IMR-90 (cell line): Measurements from ENCODE around the gene RNF17. TPM values are rescaled to one million over a fixed set of nuclear protein-coding genes. Genes with fewer than 3 reads are reported as not detected.

Experiments
- ATAC-seq: fragments of 200-7000 bp; cut with Tn5 transposase; 2 replicates; pipeline ENCODE4 v1.9.1; 2020; ENCODE audit warnings: low read depth, mild to moderate bottlenecking, moderate library complexity
- BruUV-seq: library from RNA; stranded (reverse); fragments of 400-500 nt; replicated peaks from 2 replicates; lab custom pipeline; 2021; lab: Mats Ljungman, UMichigan
- CTCF ChIA-PET: fragments of 300-600 bp; formaldehyde crosslinking; extraction: SDS; loops from one replicate; lab custom pipeline; 2021; ENCODE audit warnings: antibody characterized with exemption; lab: Yijun Ruan, JAX
- POLR2A ChIA-PET: fragments of 300-600 bp; sonication (Branson Sonifier 250); formaldehyde crosslinking; loops from one replicate; lab custom pipeline; 2022; ENCODE audit warnings: antibody characterized with exemption; ENCODE audit not compliant: unreplicated experiment; lab: Charles Lee
- DNase-seq: peaks from one replicate; pipeline ENCODE4 v3.0.0; 2013
- H2AFZ ChIP-seq: replicated peaks from 2 replicates; pipeline ENCODE3; 2013; ENCODE audit warnings: low read length, mild to moderate bottlenecking; ENCODE audit not compliant: poor library complexity
- H2AK5ac ChIP-seq: 2 replicates; pipeline ENCODE4 v1.6.1; 2013; ENCODE audit warnings: low read depth, low read length, inconsistent platforms
- H2AK9ac ChIP-seq: replicated peaks from 2 replicates; pipeline ENCODE3; 2013; ENCODE audit warnings: mild to moderate bottlenecking, low read depth, low read length, moderate library complexity; ENCODE audit not compliant: poor library complexity
- H2BK120ac ChIP-seq: 2 replicates; pipeline ENCODE4 v1.6.1; 2013; ENCODE audit warnings: low read depth, low read length, inconsistent platforms
- H2BK15ac ChIP-seq: 3 replicates; pipeline ENCODE4 v1.6.1; 2013; ENCODE audit warnings: low read depth, low read length, inconsistent platforms
- H2BK20ac ChIP-seq: 2 replicates; pipeline ENCODE4 v1.6.1; 2013; ENCODE audit warnings: low read depth, mild to moderate bottlenecking, inconsistent platforms, low read length, moderate library complexity
- H2BK5ac ChIP-seq: 2 replicates; pipeline ENCODE4 v1.6.1; 2013; ENCODE audit warnings: mild to moderate bottlenecking, low read depth, low read length, inconsistent platforms; ENCODE audit not compliant: poor library complexity, severe bottlenecking
- H3K14ac ChIP-seq: replicated peaks from 2 replicates; pipeline ENCODE4 v1.6.1; 2013; ENCODE audit warnings: low read depth, low read length, inconsistent platforms
- H3K18ac ChIP-seq: 2 replicates; pipeline ENCODE4 v1.6.1; 2013; ENCODE audit warnings: low read depth, low read length, control low read depth
- H3K23ac ChIP-seq: 2 replicates; pipeline ENCODE4 v1.6.1; 2013; ENCODE audit warnings: low read depth, low read length, inconsistent platforms
- H3K27ac ChIP-seq: 2 replicates; pipeline ENCODE4 v1.5.1; 2013; ENCODE audit warnings: mild to moderate bottlenecking, control low read depth, low read length; ENCODE audit not compliant: insufficient read depth
- H3K27me3 ChIP-seq: 2 replicates; pipeline ENCODE4 v1.6.1; 2013; ENCODE audit warnings: low read length; ENCODE audit not compliant: control insufficient read depth, insufficient read depth
- H3K36me3 ChIP-seq: 2 replicates; pipeline ENCODE4 v1.6.1; 2013; ENCODE audit warnings: low read length, mixed read lengths; ENCODE audit not compliant: control insufficient read depth, insufficient read depth
- H3K4ac ChIP-seq: 2 replicates; pipeline ENCODE4 v1.6.1; 2013; ENCODE audit warnings: low read depth, low read length, inconsistent platforms
- H3K4me1 ChIP-seq: 2 replicates; pipeline ENCODE4 v1.6.1; 2013; ENCODE audit warnings: low read length, mixed read lengths; ENCODE audit not compliant: control insufficient read depth, insufficient read depth
- H3K4me2 ChIP-seq: 2 replicates; pipeline ENCODE4 v1.6.1; 2013; ENCODE audit warnings: low read depth, mild to moderate bottlenecking, control low read depth, low read length, moderate library complexity
- H3K4me3 ChIP-seq: 2 replicates; pipeline ENCODE4 v1.5.1; 2013; ENCODE audit warnings: low read depth, mild to moderate bottlenecking, control low read depth, low read length, moderate library complexity; ENCODE audit not compliant: insufficient read depth
- H3K56ac ChIP-seq: 2 replicates; pipeline ENCODE4 v1.6.1; 2013; ENCODE audit warnings: low read length, inconsistent platforms; ENCODE audit not compliant: insufficient read depth; ENCODE audit errors: extremely low read depth
- H3K79me1 ChIP-seq, 2 experiments: 2 replicates each; pipeline ENCODE4 v1.6.1; 2013; ENCODE audit warnings: low read length in 2 of 2, inconsistent platforms in 1 of 2, low read depth in 1 of 2
- H3K9ac ChIP-seq: 2 replicates; pipeline ENCODE4 v1.6.1; 2013; ENCODE audit warnings: low read depth, low read length, control low read depth
- H3K9me1 ChIP-seq: 2 replicates; pipeline ENCODE4 v1.6.1; 2013; ENCODE audit warnings: low read length, inconsistent platforms; ENCODE audit not compliant: insufficient read depth
- H3K9me3 ChIP-seq: 2 replicates; pipeline ENCODE4 v1.6.1; 2013; ENCODE audit warnings: low read length; ENCODE audit not compliant: control insufficient read depth, insufficient read depth
- H4K20me1 ChIP-seq: 2 replicates; pipeline ENCODE4 v1.6.1; 2013; ENCODE audit warnings: low read length, inconsistent platforms; ENCODE audit not compliant: insufficient read depth
- H4K5ac ChIP-seq: 2 replicates; pipeline ENCODE4 v1.6.1; 2013; ENCODE audit warnings: mild to moderate bottlenecking, low read depth, low read length, control low read depth
- H4K8ac ChIP-seq, 2 experiments: 2 replicates each; pipeline ENCODE4 v1.6.1; 2013; ENCODE audit warnings: low read depth in 2 of 2, low read length in 2 of 2, control low read depth in 1 of 2, inconsistent platforms in 1 of 2
- H4K91ac ChIP-seq: 2 replicates; pipeline ENCODE4 v1.6.1; 2013; ENCODE audit warnings: low read depth, low read length, inconsistent platforms; ENCODE audit not compliant: insufficient read depth
- BHLHE40 ChIP-seq: fragments of 150-350 bp; IDR thresholded peaks from 2 replicates; pipeline ENCODE4 v1.6.1; 2016; ENCODE audit warnings: mild to moderate bottlenecking, low read depth, low read length
- CHD1 ChIP-seq: IDR thresholded peaks from 2 replicates; pipeline ENCODE4 v1.6.1; 2012; ENCODE audit warnings: low read depth, low read length, improper control_type of control experiment
- FOS ChIP-seq: fragments of 150-350 bp; IDR thresholded peaks from 2 replicates; pipeline ENCODE4 v1.6.1; 2016; ENCODE audit warnings: low read depth, low read length
- MAFK ChIP-seq: IDR thresholded peaks from 2 replicates; pipeline ENCODE4 v1.6.1; 2012; ENCODE audit warnings: low read depth, low read length, improper control_type of control experiment
- MAZ ChIP-seq: IDR thresholded peaks from 2 replicates; pipeline ENCODE4 v1.6.1; 2012; ENCODE audit warnings: low read depth, mild to moderate bottlenecking, low read length, improper control_type of control experiment, moderate library complexity, borderline replicate concordance
- MXI1 ChIP-seq: IDR thresholded peaks from 2 replicates; pipeline ENCODE4 v1.6.1; 2012; ENCODE audit warnings: low read depth, mild to moderate bottlenecking, low read length, moderate library complexity, borderline replicate concordance
- NFE2L2 ChIP-seq: fragments of 150-350 bp; IDR thresholded peaks from 2 replicates; pipeline ENCODE4 v1.6.1; 2016; ENCODE audit warnings: low read depth, mild to moderate bottlenecking, low read length
- POLR2A ChIP-seq: IDR thresholded peaks from 2 replicates; pipeline ENCODE4 v1.6.1; 2012; ENCODE audit warnings: mild to moderate bottlenecking, low read depth, low read length
- RAD21 ChIP-seq: IDR thresholded peaks from 2 replicates; pipeline ENCODE4 v1.6.1; 2012; ENCODE audit warnings: low read length, improper control_type of control experiment
- SMC3 ChIP-seq: fragments of 150-350 bp; IDR thresholded peaks from 2 replicates; pipeline ENCODE4 v1.6.1; 2016; ENCODE audit warnings: low read depth, mild to moderate bottlenecking, antibody characterized with exemption, low read length, moderate library complexity
- WGBS, 2 experiments: methylation state at CpG; one replicate each; pipeline versions ENCODE4 v1.1.5 to v1.1.7; 2013; ENCODE audit warnings: missing lambda C conversion rate in 2 of 2; ENCODE audit not compliant: insufficient read length in 1 of 2; ENCODE audit errors: extremely low coverage in 2 of 2; 5-methylcytosine and 5-hydroxymethylcytosine counted together
- dilution Hi-C: fragments of 300-500 bp; cut with HindIII; formaldehyde crosslinking; loops from one replicate; pipeline ENCODE4 v1.14.3; 2018; ENCODE audit warnings: low sequenced_read_pairs; ENCODE audit not compliant: unreplicated experiment
- in situ Hi-C: fragments of 300-500 bp; cut with MboI; formaldehyde crosslinking; loops from 3 replicates; pipeline ENCODE4 v1.14.3; 2019; ENCODE audit warnings: low sequenced_read_pairs, inconsistent platforms, mixed read lengths
- intact Hi-C: fragments of 100-400 bp; cut with micrococcal nuclease; formaldehyde crosslinking; loops from 2 replicates; pipeline ENCODE4 v1.10.0; 2022
- polyA plus RNA-seq, 3 experiments: library from polyadenylated mRNA; depleted of rRNA; stranded (reverse); fragments of >200 nt; gene quantifications; 2 replicates each; pipeline ENCODE4 v1.2.3, GENCODE V29; 2012; ENCODE audit warnings: low replicate concordance in 1 of 3
- total RNA-seq: library from RNA; depleted of rRNA; stranded (reverse); fragments of >200 nt; gene quantifications from 2 replicates; pipeline ENCODE4 v1.2.3, GENCODE V29; 2012
- TF ChIP-seq, protein P1 (sequence below): conservative IDR thresholded peaks from 2 replicates; pipeline ENCODE4 v1.5.1; 2012; ENCODE audit warnings: mild to moderate bottlenecking, low read depth, low read length, improper control_type of control experiment
- TF ChIP-seq, protein P2 (sequence below): fragments of 150-350 bp; IDR thresholded peaks from 2 replicates; pipeline ENCODE4 v1.6.1; 2017; ENCODE audit warnings: mild to moderate bottlenecking, antibody characterized with exemption, low read length, low read depth

Gene RNF17
- total and polyA plus RNA-seq, 2 of the 4 experiments (the other 2 are of a cell fraction): 0.03 to 0.18 TPM

GRCh38 chr13:24727731-24728601 is 36.0 kb upstream of the RNF17 start:
- in situ Hi-C loops (no loop called here), intact Hi-C loops (loop anchor here (1.0 to 5.0 kb wide), 4 partner anchors 36 to 239 kb away; no protein-coding TSS in a partner anchor), dilution Hi-C loops (no loop called here)
- Histone ChIP-seq H4K5ac (no peak overlapping the region), H3K23ac (no peak overlapping the region), H4K20me1 (no peaks in the 10 kb centered on the region), H3K4me2 (no peak overlapping the region), H2BK20ac (no peak overlapping the region), H4K8ac (no peak overlapping the region), H3K14ac (no peak overlapping the region), H2AFZ (no peak overlapping the region), H3K36me3 (no peaks in the 10 kb centered on the region), H2BK5ac (no peak overlapping the region), H3K9me3 (no peaks in the 10 kb centered on the region), H4K91ac (no peak overlapping the region), H2AK9ac (no peak overlapping the region), H3K4me1 (no peaks in the 10 kb centered on the region), H2BK120ac (no peak overlapping the region), H3K9me1 (no peaks in the 10 kb centered on the region), H3K4ac (no peak overlapping the region), H3K18ac (no peak overlapping the region), H3K4me3 (no peak overlapping the region), H3K9ac (no peak overlapping the region), H3K56ac (no peak overlapping the region), H3K27me3 (peaks cover 5% of the 10 kb centered on the region), H2BK15ac (no peak overlapping the region), H2AK5ac (no peak overlapping the region), H3K79me1 (no peaks in the 10 kb centered on the region), H3K27ac (no peak overlapping the region)
- ChIA-PET POLR2A (no interaction called here), CTCF (interaction anchor here (0.8 to 1.0 kb wide), 3 partner anchors 9 to 124 kb away, joined by 3 to 4 read pairs (median 4); no protein-coding TSS in a partner anchor)
- peak; percentile 84 for DNase-seq
- peak; percentile 100 for ATAC-seq
- 73% methylated on average over 3 of the region's 24 CpGs; no CpG with 5 or more reads in 1 of the 2 experiments for WGBS, 2 experiments
- BruUV-seq: no TSS peak
- TF ChIP-seq CHD1 (no peak), MAZ (no peak), MAFK (0 out of 2 replicates have a peak, but pooled peaks have one; percentile 5), SMC3 (peak; percentile 76), BHLHE40 (0 out of 2 replicates have a peak, but pooled peaks have one; percentile 25), NFE2L2 (no peak), MXI1 (peak; percentile 72; the same call in 1 of the 2 replicates), POLR2A (no peak), FOS (no peak), RAD21 (peak; percentile 71)
- TF ChIP-seq, protein P1, sequence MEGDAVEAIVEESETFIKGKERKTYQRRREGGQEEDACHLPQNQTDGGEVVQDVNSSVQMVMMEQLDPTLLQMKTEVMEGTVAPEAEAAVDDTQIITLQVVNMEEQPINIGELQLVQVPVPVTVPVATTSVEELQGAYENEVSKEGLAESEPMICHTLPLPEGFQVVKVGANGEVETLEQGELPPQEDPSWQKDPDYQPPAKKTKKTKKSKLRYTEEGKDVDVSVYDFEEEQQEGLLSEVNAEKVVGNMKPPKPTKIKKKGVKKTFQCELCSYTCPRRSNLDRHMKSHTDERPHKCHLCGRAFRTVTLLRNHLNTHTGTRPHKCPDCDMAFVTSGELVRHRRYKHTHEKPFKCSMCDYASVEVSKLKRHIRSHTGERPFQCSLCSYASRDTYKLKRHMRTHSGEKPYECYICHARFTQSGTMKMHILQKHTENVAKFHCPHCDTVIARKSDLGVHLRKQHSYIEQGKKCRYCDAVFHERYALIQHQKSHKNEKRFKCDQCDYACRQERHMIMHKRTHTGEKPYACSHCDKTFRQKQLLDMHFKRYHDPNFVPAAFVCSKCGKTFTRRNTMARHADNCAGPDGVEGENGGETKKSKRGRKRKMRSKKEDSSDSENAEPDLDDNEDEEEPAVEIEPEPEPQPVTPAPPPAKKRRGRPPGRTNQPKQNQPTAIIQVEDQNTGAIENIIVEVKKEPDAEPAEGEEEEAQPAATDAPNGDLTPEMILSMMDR: peak; percentile 93
- TF ChIP-seq, protein P2, sequence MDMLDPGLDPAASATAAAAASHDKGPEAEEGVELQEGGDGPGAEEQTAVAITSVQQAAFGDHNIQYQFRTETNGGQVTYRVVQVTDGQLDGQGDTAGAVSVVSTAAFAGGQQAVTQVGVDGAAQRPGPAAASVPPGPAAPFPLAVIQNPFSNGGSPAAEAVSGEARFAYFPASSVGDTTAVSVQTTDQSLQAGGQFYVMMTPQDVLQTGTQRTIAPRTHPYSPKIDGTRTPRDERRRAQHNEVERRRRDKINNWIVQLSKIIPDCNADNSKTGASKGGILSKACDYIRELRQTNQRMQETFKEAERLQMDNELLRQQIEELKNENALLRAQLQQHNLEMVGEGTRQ: no peak
